Measurements from ENCODE around the gene SLFN11. TPM values are rescaled to one million over a fixed set of nuclear protein-coding genes. Genes with fewer than 3 reads are reported as not detected.
"Not testable (repeated sequence)": the region's sequence is repeated elsewhere in the genome, so short reads cannot be mapped to it uniquely, and the experiment has no call there.

The SLFN11 gene
- total and polyA plus RNA-seq, 7 donors: 1.2 to 28.0 (median 17.8) TPM

DNA sequence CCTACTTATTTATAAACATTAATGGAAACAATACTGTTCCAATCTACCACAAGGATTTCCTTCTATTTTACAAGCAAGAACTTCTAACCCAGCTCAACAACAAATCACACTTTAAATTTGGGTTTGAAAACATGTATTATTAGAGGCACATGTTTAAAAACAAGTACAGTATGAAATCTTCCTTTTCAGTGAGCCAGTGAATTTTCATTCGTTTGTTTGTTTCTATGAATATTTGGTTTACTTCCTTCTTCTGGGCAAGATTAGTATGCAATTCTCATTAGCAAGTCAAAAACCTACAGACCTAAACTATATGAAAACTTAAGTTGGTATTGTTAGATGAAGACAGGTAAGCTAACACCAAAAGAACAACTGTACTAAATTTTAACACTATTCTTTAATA, 33.1 kb upstream of the SLFN11 start:
- H3K9me3 ChIP-seq: no peaks in the 10 kb centered on the region
- no peaks in the 10 kb centered on the region for H3K4me1 ChIP-seq
- TF ChIP-seq POLR2AphosphoS5 (IDR thresholded peaks at IDR 0.05): no peak
- intact Hi-C loops (cut with DNase I): no loop called here
- DNase-seq: no peak
- no peak overlapping the region for H3K4me3 ChIP-seq
- 71 to 81% methylated on average over 1 of the region's 1 CpG for WGBS, 2 donors
- no peaks in the 10 kb centered on the region for H3K27me3 ChIP-seq
- H3K36me3 ChIP-seq: peaks cover 0 to 26% (median 12%) of the 10 kb centered on the region in 4 donors
- H3K27ac ChIP-seq: no peak overlapping the region

DNA sequence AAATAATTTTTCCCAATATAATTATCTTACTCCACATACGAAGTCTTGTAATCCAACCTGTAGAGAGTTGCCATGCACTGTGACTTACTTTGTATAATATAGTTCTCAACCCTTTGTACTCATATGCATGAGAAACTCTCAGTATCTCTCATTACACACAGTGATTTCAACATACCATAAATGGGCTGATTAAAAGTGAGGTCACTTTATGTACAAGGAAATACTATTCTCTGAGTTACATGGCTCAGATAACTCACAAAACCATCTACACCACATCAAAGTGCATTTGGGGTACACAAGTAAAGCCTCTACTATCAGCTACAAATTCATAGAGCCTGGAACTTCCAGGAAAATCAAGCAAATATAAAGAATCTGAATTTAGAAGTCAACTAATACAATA, 30.9 kb upstream of the SLFN11 start:
- Histone ChIP-seq H3K27ac (no peak overlapping the region), H3K4me3 (no peak overlapping the region), H3K36me3 (peaks cover 0 to 11% (median 3%) of the 10 kb centered on the region in 4 donors), H3K9me3 (no peaks in the 10 kb centered on the region), H3K27me3 (no peaks in the 10 kb centered on the region), H3K4me1 (no peaks in the 10 kb centered on the region)
- TF ChIP-seq POLR2A (IDR thresholded peaks at IDR 0.05) (no peak), EP300 (IDR thresholded peaks at IDR 0.05) (no peak), POLR2AphosphoS5 (IDR thresholded peaks at IDR 0.05) (no peak)
- TF ChIP-seq, protein P1, sequence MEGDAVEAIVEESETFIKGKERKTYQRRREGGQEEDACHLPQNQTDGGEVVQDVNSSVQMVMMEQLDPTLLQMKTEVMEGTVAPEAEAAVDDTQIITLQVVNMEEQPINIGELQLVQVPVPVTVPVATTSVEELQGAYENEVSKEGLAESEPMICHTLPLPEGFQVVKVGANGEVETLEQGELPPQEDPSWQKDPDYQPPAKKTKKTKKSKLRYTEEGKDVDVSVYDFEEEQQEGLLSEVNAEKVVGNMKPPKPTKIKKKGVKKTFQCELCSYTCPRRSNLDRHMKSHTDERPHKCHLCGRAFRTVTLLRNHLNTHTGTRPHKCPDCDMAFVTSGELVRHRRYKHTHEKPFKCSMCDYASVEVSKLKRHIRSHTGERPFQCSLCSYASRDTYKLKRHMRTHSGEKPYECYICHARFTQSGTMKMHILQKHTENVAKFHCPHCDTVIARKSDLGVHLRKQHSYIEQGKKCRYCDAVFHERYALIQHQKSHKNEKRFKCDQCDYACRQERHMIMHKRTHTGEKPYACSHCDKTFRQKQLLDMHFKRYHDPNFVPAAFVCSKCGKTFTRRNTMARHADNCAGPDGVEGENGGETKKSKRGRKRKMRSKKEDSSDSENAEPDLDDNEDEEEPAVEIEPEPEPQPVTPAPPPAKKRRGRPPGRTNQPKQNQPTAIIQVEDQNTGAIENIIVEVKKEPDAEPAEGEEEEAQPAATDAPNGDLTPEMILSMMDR (IDR thresholded peaks at IDR 0.05): no peak
- WGBS, 2 donors: 74 to 85% methylated on average over 1 of the region's 1 CpG
- no peak for DNase-seq
- intact Hi-C loops (cut with DNase I): no loop called here

DNA sequence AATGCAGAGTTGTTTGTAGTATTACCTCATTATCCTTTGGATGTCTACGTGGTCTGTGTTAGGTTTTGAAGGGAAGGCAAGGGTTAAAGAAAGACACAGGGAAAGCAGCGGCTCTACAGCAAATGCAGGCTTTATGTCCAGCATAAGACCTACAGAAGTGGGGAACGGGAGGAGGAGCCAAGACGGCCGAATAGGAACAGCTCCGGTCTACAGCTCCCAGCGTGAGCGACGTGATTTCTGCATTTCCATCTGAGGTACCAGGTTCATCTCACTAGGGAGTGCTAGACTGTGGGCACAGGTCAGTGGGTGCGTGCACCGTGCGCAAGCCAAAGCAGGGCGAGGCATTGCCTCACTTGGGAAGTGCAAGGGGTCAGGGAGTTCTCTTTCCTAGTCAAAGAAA, 20.4 kb upstream of the SLFN11 start:
- H3K4me3 ChIP-seq; H3K27ac ChIP-seq; H3K9me3 ChIP-seq; intact Hi-C loops (cut with DNase I); H3K27me3 ChIP-seq; H3K36me3 ChIP-seq; DNase-seq; H3K4me1 ChIP-seq: not testable (repeated sequence)
- 90 to 94% methylated on average over 13 of the region's 13 CpGs for WGBS, 2 donors

DNA sequence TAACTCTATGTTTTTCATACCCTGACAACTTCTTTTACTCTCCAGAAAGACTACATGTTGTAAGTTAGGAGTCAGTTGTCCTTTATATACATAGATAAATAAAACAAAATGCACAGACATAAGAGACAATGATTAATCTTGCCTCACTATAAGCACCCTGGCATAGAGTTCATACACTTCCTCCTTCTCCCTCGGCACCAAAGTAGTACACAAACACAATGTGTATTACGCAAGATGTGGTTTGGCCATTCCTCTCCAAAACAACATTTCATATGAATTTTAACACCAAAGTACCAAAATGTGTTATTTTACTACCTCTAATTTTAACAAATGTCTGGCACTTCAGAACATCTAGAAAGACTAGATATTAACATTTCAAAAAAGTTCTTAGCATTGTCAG, 17.2 kb upstream of the SLFN11 start:
- Histone ChIP-seq H3K4me3 (no peak overlapping the region), H3K27ac (no peak overlapping the region), H3K9me3 (no peaks in the 10 kb centered on the region), H3K4me1 (no peaks in the 10 kb centered on the region), H3K36me3 (no peaks in the 10 kb centered on the region), H3K27me3 (no peaks in the 10 kb centered on the region)
- 45 to 46% methylated on average over 2 of the region's 2 CpGs for WGBS, 2 donors
- DNase-seq: no peak
- no peak for TF ChIP-seq EP300 (IDR thresholded peaks at IDR 0.05)
- TF ChIP-seq, protein P1 (IDR thresholded peaks at IDR 0.05): no peak
- intact Hi-C loops (cut with DNase I): no loop called here

DNA sequence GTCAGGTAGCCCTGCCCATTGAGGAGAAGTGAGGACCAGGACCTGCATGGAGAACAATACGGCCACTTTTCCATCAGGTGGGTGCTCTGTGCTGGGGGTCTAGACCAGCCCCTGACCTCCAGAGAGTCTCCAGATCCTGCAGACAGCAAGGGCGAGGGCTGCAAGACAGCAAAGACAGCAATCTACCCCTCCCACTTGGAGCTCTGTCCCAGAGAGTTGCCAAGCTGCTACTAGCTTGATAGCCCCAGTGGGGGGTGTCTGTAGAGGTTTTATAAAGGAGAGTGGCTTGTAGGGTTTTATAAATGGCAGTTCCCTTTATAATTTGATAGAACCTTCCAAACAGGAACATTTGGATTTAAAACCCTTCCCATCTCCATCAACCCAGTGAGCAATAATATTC, 16.7 kb upstream of the SLFN11 start:
- TF ChIP-seq, protein P1 (IDR thresholded peaks at IDR 0.05): no peak
- TF ChIP-seq POLR2AphosphoS5 (IDR thresholded peaks at IDR 0.05) (no peak), POLR2A (IDR thresholded peaks at IDR 0.05) (no peak), EP300 (IDR thresholded peaks at IDR 0.05) (no peak)
- Histone ChIP-seq H3K27me3 (no peaks in the 10 kb centered on the region), H3K9me3 (no peaks in the 10 kb centered on the region), H3K36me3 (no peaks in the 10 kb centered on the region), H3K4me1 (no peaks in the 10 kb centered on the region), H3K27ac (no peak overlapping the region), H3K4me3 (no peak overlapping the region)
- intact Hi-C loops (cut with DNase I): no loop called here
- WGBS, 2 donors: 67 to 82% methylated on average over 2 of the region's 2 CpGs
- no peak for DNase-seq

DNA sequence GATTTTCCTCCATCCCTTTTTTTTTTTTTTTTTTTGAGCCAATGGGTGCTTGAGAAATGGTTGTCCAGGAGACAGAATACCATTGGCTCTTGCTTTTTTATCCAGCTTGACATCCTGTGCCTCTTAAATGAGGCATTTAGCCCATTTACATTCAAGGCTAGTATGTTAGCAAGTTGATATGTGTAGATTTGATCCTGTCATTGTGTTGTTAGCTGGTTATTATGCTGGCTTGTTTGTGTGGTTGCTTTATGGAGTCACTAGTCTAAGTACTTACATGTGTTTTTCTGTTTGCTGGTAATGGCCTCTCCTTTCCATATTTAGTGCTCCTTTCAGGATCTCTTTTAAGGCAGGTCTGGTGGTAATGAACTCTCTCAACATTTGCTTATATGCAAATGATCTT, 14.1 kb upstream of the SLFN11 start:
- Histone ChIP-seq H3K27ac (no peak overlapping the region), H3K9me3 (no peaks in the 10 kb centered on the region), H3K36me3 (no peaks in the 10 kb centered on the region), H3K4me1 (no peaks in the 10 kb centered on the region), H3K27me3 (no peaks in the 10 kb centered on the region), H3K4me3 (no peak overlapping the region)
- no peak for DNase-seq
- intact Hi-C loops (cut with DNase I): no loop called here
- TF ChIP-seq POLR2AphosphoS5 (IDR thresholded peaks at IDR 0.05): no peak
- TF ChIP-seq POLR2A (IDR thresholded peaks at IDR 0.05): no peak
